NCI-H146 (cell line): ENCODE data around the gene TTYH3.

Experiments
- DNase-seq: peaks from one replicate; lab custom pipeline; 2025; lab: John Stamatoyannopoulos, UW

The TTYH3 gene

DNA sequence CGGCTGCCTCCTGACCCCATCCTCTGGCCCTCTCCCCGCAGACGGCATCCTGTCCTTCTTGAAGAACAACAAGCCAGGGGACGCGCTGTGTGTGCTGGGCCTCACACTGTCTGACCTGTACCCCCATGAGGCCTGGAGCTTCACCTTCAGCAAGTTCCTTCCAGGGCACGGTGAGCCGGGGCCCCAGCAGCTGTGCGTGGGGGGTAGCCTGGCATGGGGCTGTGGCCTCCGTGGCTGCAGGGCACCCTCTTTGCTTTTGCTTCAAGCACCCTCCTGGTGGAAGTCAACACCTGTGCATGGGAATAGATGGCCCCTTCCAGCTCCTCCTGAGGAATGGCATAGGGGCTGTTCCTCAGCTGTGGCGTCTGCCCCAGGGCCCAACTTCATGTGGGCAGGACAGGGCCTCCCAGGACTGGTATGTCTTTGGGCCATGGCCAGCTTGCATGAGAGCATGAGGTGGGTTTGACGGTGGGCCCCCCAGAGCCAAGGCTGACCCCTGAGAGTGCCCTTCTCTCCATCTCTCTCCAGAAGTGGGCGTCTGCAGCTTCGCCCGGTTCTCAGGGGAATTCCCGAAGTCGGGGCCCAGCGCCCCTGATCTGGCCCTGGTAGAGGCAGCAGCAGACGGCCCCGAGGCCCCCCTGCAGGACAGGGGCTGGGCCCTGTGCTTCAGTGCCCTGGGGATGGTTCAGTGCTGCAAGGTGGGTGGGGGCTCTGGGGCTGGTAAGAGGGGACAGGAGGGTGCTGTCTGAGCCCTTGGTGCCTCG, 76.9 kb downstream of the TTYH3 start:
- DNase-seq = no peak

- DNase-seq = no peak
Measured at GRCh38 chr7:2709553-2710285, 77.9 kb downstream of the TTYH3 start.

DNA sequence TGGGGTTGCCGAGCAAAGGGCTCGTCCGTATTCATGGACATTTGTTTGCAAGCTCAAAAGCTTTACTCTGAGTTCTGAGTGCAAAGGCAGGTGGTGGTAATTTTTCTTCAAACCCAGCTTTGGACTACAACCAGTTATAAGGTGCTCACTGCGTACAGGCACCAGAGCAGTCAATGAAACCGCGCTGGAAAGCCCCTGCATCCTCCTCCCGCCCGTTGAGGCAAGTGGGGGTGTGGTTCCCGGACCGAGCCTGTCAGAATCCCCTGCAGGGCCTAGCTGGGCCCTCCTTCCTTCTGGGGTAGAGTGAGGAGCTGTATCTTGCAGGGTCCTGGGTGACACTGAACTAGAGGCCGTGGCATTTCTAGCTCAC, 78.5 kb downstream of the TTYH3 start:
- no peak for DNase-seq

DNA sequence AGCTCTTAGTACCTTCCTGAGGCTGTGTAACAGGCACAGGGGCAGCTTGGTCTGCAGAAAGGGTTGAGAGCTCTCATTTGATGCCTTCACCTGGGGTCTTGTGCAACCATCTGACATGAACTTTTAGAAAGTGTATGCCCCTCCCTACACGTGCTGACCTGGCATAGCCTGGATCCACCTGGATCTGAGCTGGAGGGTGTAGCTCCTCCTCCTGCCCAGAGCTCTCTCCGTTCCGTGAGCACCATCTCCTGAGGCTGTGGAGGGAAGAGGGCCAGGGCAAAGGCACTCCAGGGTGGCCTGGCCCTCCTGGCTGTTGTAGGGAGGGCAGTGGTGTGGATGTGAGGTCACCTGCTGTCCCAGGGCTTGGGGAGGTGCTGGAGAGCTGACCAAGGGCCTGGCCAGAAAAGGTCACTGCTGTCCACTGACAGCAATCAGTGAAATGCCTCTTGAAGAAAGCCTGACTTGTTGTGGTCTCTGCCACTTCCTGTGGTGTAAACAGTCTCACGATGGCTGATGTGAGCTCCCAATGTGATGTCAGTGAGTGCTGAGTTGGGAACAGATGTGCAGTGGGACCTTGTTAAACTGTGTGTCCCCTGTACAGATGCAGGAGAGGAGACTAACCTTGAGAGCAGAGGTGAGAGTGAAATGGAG, 79.2 kb downstream of the TTYH3 start:
- DNase-seq = no peak

DNA sequence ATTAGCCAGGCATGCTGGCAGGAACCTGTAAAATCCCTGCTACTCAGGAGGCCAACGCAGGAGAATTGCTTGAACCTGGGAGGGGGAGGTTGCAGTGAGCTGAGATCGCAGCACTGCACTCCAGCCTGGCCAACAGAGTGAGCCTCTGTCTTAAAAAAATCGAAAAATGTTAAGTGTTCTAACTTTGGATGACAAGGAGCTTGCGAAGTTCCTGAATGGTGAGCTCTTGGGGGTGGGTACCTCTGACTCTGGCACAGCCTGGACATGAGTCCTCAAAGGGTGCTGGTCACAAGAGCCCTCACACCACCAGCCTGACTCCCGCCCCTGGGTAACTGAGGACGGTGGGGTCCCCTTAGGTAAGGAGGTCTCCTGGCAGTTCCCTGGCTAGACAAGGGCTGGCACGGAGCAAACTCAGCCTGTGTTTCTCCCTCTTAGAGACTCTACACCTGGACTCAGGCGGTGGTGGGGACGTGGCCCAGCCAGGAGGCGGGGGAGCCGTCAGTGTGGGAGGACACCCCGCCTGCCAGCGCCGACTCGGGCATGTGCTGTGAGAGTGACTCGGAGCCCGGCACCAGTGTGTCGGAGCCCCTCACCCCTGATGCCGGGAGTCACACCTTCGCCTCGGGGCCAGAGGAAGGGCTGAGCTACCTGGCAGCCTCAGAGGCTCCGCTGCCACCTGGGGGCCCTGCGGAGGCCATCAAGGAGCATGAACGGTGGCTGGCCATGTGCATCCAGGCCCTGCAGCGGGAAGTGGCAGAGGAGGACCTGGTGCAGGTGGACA, 80.3 kb downstream of the TTYH3 start:
- no peak for DNase-seq

DNA sequence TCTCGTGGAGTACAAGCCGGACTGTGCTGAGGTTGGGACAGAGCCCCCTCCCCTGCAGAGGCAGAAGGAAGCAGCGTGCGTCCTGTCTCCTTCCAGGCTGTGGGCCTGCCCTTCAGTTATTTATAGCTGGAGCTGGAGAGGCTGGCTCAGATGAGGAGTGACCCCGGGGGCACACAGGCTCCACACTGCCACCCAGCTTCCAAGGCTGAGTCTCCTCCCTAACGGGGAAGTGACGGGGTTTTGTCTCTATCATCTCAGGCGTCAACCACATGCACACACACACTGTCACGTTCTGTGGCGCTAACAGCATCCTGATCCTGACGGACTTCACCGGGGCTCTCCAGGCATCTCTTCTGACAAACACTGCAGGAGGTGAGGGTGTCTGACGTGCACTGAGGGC, 81.6 kb downstream of the TTYH3 start:
- DNase-seq = no peak

- no peak for DNase-seq
Measured at GRCh38 chr7:2713978-2714377, 82.2 kb downstream of the TTYH3 start.
